HepG2 (cell line): ENCODE data around the gene MGAT2. TPM values are rescaled to one million over a fixed set of nuclear protein-coding genes. Genes with fewer than 3 reads are reported as not detected.

Source experiments
- ELK4 ChIP-seq: sonication (generic); formaldehyde crosslinking; IDR thresholded peaks from 2 replicates; pipeline ENCODE4 v1.9.0; 2021; ENCODE audit warnings: missing genetic modification reagents, borderline replicate concordance
- GPN1 ChIP-seq: sonication (generic); formaldehyde crosslinking; IDR thresholded peaks from 2 replicates; pipeline ENCODE4 v1.5.1; 2020; ENCODE audit warnings: missing genetic modification reagents, borderline replicate concordance
- HOXA5 ChIP-seq: sonication (generic); formaldehyde crosslinking; IDR thresholded peaks from 2 replicates; pipeline ENCODE4 v1.4.0; 2020; ENCODE audit warnings: missing genetic modification reagents
- IRF9 ChIP-seq: sonication (generic); formaldehyde crosslinking; IDR thresholded peaks from 2 replicates; pipeline ENCODE4 v1.8.0; 2022; ENCODE audit warnings: missing genetic modification reagents, mild to moderate bottlenecking, borderline replicate concordance
- MIER2 ChIP-seq: IDR thresholded peaks from 2 replicates; pipeline ENCODE4 v1.6.1; 2016; ENCODE audit warnings: missing biosample characterization, missing genetic modification reagents
- MYC ChIP-seq: sonication (generic); formaldehyde crosslinking; IDR thresholded peaks from 2 replicates; pipeline ENCODE4 v1.9.0; 2021; ENCODE audit warnings: missing genetic modification reagents, borderline replicate concordance
- ONECUT2 ChIP-seq: sonication (generic); formaldehyde crosslinking; IDR thresholded peaks from 2 replicates; pipeline ENCODE4 v1.4.0; 2020; ENCODE audit warnings: missing genetic modification reagents
- POGK ChIP-seq: sonication (generic); formaldehyde crosslinking; conservative IDR thresholded peaks from 2 replicates; pipeline ENCODE4 v1.8.0; 2022; ENCODE audit warnings: mild to moderate bottlenecking, moderate library complexity, missing genetic modification reagents
- POLR2A ChIP-seq, 2 experiments: IDR thresholded peaks; 2 replicates each; pipeline ENCODE4 v1.6.1; 2011; ENCODE audit warnings: low read depth in 2 of 2, low read length in 2 of 2, mild to moderate bottlenecking in 1 of 2, moderate library complexity in 1 of 2; ENCODE audit not compliant: insufficient read depth in 1 of 2
- SMYD3 ChIP-seq: sonication (generic); formaldehyde crosslinking; IDR thresholded peaks from 2 replicates; pipeline ENCODE4 v1.8.1; 2023; ENCODE audit warnings: mild to moderate bottlenecking, missing genetic modification reagents
- TARDBP ChIP-seq: sonication (generic); formaldehyde crosslinking; IDR thresholded peaks from 2 replicates; pipeline ENCODE4 v1.8.0; 2022; ENCODE audit warnings: mild to moderate bottlenecking, missing genetic modification reagents
- TBP ChIP-seq: sonication (generic); formaldehyde crosslinking; IDR thresholded peaks from 2 replicates; pipeline ENCODE4 v1.5.0; 2020; ENCODE audit warnings: missing genetic modification reagents
- ZBTB40 ChIP-seq, 2 experiments: fragments of 450-650 bp in 1 of 2; sonication (generic) in 1 of 2; formaldehyde crosslinking in 1 of 2; IDR thresholded peaks; 2 replicates each; pipeline versions ENCODE4 v1.6.1 to v1.8.0; 2016 to 2022; ENCODE audit warnings: antibody characterized with exemption in 1 of 2, mild to moderate bottlenecking in 1 of 2, missing genetic modification reagents in 1 of 2
- ZEB1 ChIP-seq: IDR thresholded peaks from 2 replicates; pipeline ENCODE4 v1.6.1; 2012; ENCODE audit warnings: mild to moderate bottlenecking, low read depth, inconsistent platforms; ENCODE audit not compliant: insufficient replicate concordance
- ZNF224 ChIP-seq: sonication (generic); formaldehyde crosslinking; IDR thresholded peaks from 2 replicates; pipeline ENCODE4 v1.5.0; 2020; ENCODE audit warnings: mild to moderate bottlenecking, missing genetic modification reagents
- polyA plus RNA-seq, 8 experiments: library from polyadenylated mRNA; depleted of rRNA in 3 of 8; stranded (reverse) in 7 of 8; unstranded in 1 of 8; fragments of >200 nt; fragmentation: Illumina TruSeq in 4 of 8; extraction: Trizol in 4 of 8; gene quantifications; 2 replicates each; pipeline versions ENCODE4 v1.2.1 to v1.2.3, GENCODE V29; 2011 to 2016; ENCODE audit warnings: low read depth in 4 of 8, missing spikeins in 1 of 8, mixed read lengths in 1 of 8; ENCODE audit not compliant: insufficient read depth in 1 of 8
- total RNA-seq, 5 experiments: library from RNA; depleted of rRNA; stranded (reverse); fragments of >200 nt; fragmentation: Illumina TruSeq; extraction: Trizol; gene quantifications; 2 replicates each; pipeline ENCODE4 v1.2.3, GENCODE V29; 2016; ENCODE audit warnings: low read depth in 1 of 5

MGAT2 gene
- total and polyA plus RNA-seq, 2 of the 13 experiments (the other 11 are each of a cell fraction or from before 2014, with no cell fraction given) = 12.9 to 51.9 TPM

GRCh38 chr14:49598485-49599300 is 21.9 kb upstream of the MGAT2 start, which contains the start of gene LRR1 (continued):
- TF ChIP-seq ZBTB40 (IDR thresholded peaks at IDR 0.05) (no peak), ZBTB40 (CRISPR knock-in tag; IDR thresholded peaks at IDR 0.05) (peak; percentile 72), ONECUT2 (CRISPR knock-in tag) (no peak; the same call in 1 of the 2 replicates), MYC (CRISPR knock-in tag) (peak; percentile 82), POLR2A (IDR thresholded peaks at IDR 0.05; ENCODE audit: insufficient read depth in 1 of 2, low read depth in 2 of 2, low read length in 2 of 2) (peak; percentile 67 to 93), SMYD3 (CRISPR knock-in tag) (no peak), ZNF224 (CRISPR knock-in tag) (peak; percentile 26; the same call in 1 of the 2 replicates), TARDBP (no peak), GPN1 (CRISPR knock-in tag) (no peak), TBP (CRISPR knock-in tag) (0 out of 2 replicates have a peak, but pooled peaks have one; percentile 40), ZEB1 (no peak), POGK (CRISPR knock-in tag) (peak; percentile 69), IRF9 (no peak; the same call in 1 of the 2 replicates), HOXA5 (CRISPR knock-in tag) (peak; percentile 86), MIER2 (CRISPR knock-in tag) (0 out of 2 replicates have a peak, but pooled peaks have one; percentile 22), ELK4 (CRISPR knock-in tag) (0 out of 2 replicates have a peak, but pooled peaks have one; percentile 26)
